ENCODE measurements around the gene TRPM5.

TRPM5 gene

GRCh38 chr11:2451916-2452315, 7.6 kb upstream of the TRPM5 start:
- DNase-seq, result no peak

- no peak for DNase-seq
These were observed 7.0 kb upstream of the TRPM5 start for GRCh38 chr11:2451336-2451735.

GRCh38 chr11:2450321-2451041, 6.2 kb upstream of the TRPM5 start:
- DNase-seq, result no peak

- DNase-seq, result no peak
These were observed 5.4 kb upstream of the TRPM5 start for GRCh38 chr11:2449548-2450320.

- no peak for DNase-seq
These were observed 4.6 kb upstream of the TRPM5 start for GRCh38 chr11:2448661-2449547.

GRCh38 chr11:2447951-2448650, 3.8 kb upstream of the TRPM5 start:
- no peak for DNase-seq

GRCh38 chr11:2447253-2447950, 3.1 kb upstream of the TRPM5 start:
- peak; percentile 30 for DNase-seq

GRCh38 chr11:2446590-2447252, 2.4 kb upstream of the TRPM5 start:
- peak; percentile 65 for DNase-seq

GRCh38 chr11:2445746-2446551, 1.6 kb upstream of the TRPM5 start:
- no peak for DNase-seq

GRCh38 chr11:2444821-2445745, 769 bp upstream of the TRPM5 start, which contains the start of gene KCNQ1:
Gene KCNQ1 (plus strand): TSS chr11:2445008. CDS start chr11:2445099, 91 bp downstream.
- DNase-seq, result peak; percentile 47

- no peak for DNase-seq
These were observed 908 bp downstream of the TRPM5 start for GRCh38 chr11:2443406-2443805.

GRCh38 chr11:2442589-2442988, 1.7 kb downstream of the TRPM5 start:
- DNase-seq, result peak; percentile 29

GRCh38 chr11:2441171-2441570, 3.1 kb downstream of the TRPM5 start:
- no peak for DNase-seq

- DNase-seq, result no peak
These were observed 3.7 kb downstream of the TRPM5 start for GRCh38 chr11:2440646-2441045.

GRCh38 chr11:2439820-2440219, 4.5 kb downstream of the TRPM5 start:
- no peak for DNase-seq

- no peak for DNase-seq
These were observed 6.8 kb downstream of the TRPM5 start for GRCh38 chr11:2437516-2437915.

GRCh38 chr11:2436521-2437031, 7.7 kb downstream of the TRPM5 start:
- DNase-seq, result no peak

GRCh38 chr11:2436013-2436520, 8.2 kb downstream of the TRPM5 start:
- DNase-seq, result no peak

Data from CD4-positive, alpha-beta T cell treated with Interleukin-6 for 4 hours (primary cell).